NT2/D1 (cell line): ENCODE data around the gene PLCB1.

Source experiments
- SUZ12 ChIP-seq: IDR thresholded peaks from 2 replicates; pipeline ENCODE4 v1.6.1; 2011; ENCODE audit not compliant: insufficient read length, insufficient read depth; ENCODE audit errors: extremely low read depth
- YY1 ChIP-seq: IDR thresholded peaks from 2 replicates; pipeline ENCODE4 v1.6.1; 2011; ENCODE audit not compliant: insufficient read length, insufficient read depth
- ZNF274 ChIP-seq: IDR thresholded peaks from 2 replicates; pipeline ENCODE4 v1.6.1; 2011; ENCODE audit warnings: mild to moderate bottlenecking, low read depth, low read length

GRCh38 chr20:8690074-8690473 lies 558.0 kb downstream of the PLCB1 start:
- TF ChIP-seq YY1 (no peak), ZNF274 (no peak), SUZ12 (no peak)
